ENCODE data around the gene PLCB1.
A peak's percentile ranks its signal among the peaks of the same experiment; 100 is the strongest.

The PLCB1 gene

GRCh38 chr20:8248051-8248450 lies 116.0 kb downstream of the PLCB1 start:
- DNase-seq: no peak

- DNase-seq: no peak
These were observed 117.6 kb downstream of the PLCB1 start for GRCh38 chr20:8249634-8250033.

- peak; percentile 45 for DNase-seq
These were observed 118.6 kb downstream of the PLCB1 start for GRCh38 chr20:8250539-8251200.

- DNase-seq: no peak
These were observed 119.1 kb downstream of the PLCB1 start for GRCh38 chr20:8251201-8251575.

GRCh38 chr20:8254911-8255582 lies 123.0 kb downstream of the PLCB1 start:
- DNase-seq: no peak

GRCh38 chr20:8255945-8256632 lies 124.0 kb downstream of the PLCB1 start:
- peak; percentile 81 for DNase-seq

- no peak for DNase-seq
These were observed 128.8 kb downstream of the PLCB1 start for GRCh38 chr20:8260837-8261251.

- DNase-seq: no peak
These were observed 130.7 kb downstream of the PLCB1 start for GRCh38 chr20:8262721-8263120.

GRCh38 chr20:8265588-8265987 lies 133.5 kb downstream of the PLCB1 start:
- DNase-seq: no peak

GRCh38 chr20:8267009-8267408 lies 134.9 kb downstream of the PLCB1 start:
- peak; percentile 61 for DNase-seq

- DNase-seq: no peak
These were observed 139.7 kb downstream of the PLCB1 start for GRCh38 chr20:8271727-8272126.

- DNase-seq: no peak
These were observed 140.7 kb downstream of the PLCB1 start for GRCh38 chr20:8272766-8273165.

GRCh38 chr20:8284902-8285301 lies 152.8 kb downstream of the PLCB1 start:
- DNase-seq: no peak

GRCh38 chr20:8287340-8287739 lies 155.3 kb downstream of the PLCB1 start:
- DNase-seq: no peak

- no peak for DNase-seq
These were observed 159.1 kb downstream of the PLCB1 start for GRCh38 chr20:8291200-8291599.

GRCh38 chr20:8291873-8292272 lies 159.8 kb downstream of the PLCB1 start:
- DNase-seq: no peak

- no peak for DNase-seq
These were observed 160.7 kb downstream of the PLCB1 start for GRCh38 chr20:8292793-8293192.

GRCh38 chr20:8293750-8294149 lies 161.7 kb downstream of the PLCB1 start:
- no peak for DNase-seq

- DNase-seq: no peak
These were observed 164.5 kb downstream of the PLCB1 start for GRCh38 chr20:8296536-8296935.

GRCh38 chr20:8298426-8299043 lies 166.5 kb downstream of the PLCB1 start:
- DNase-seq: no peak

GRCh38 chr20:8299921-8300320 lies 167.9 kb downstream of the PLCB1 start:
- DNase-seq: no peak

- DNase-seq: no peak
These were observed 169.6 kb downstream of the PLCB1 start for GRCh38 chr20:8301655-8302054.

GRCh38 chr20:8303651-8304050 lies 171.6 kb downstream of the PLCB1 start:
- peak; percentile 92 for DNase-seq
